PFSK-1 (cell line): ENCODE data around the gene RAP1A.

Source experiments
- POLR2AphosphoS5 ChIP-seq: IDR thresholded peaks from 2 replicates; pipeline ENCODE4 v1.6.1; 2012; ENCODE audit warnings: low read depth, mild to moderate bottlenecking, control low read depth, low read length, moderate library complexity
- REST ChIP-seq, 2 experiments: IDR thresholded peaks; 2 replicates each; pipeline versions ENCODE4 v1.6.1 to v1.8.0; 2011 to 2012; ENCODE audit warnings: low read depth in 2 of 2, low read length in 2 of 2, control low read depth in 1 of 2, inconsistent platforms in 1 of 2, mild to moderate bottlenecking in 1 of 2, moderate library complexity in 1 of 2; ENCODE audit not compliant: insufficient read depth in 1 of 2

DNA sequence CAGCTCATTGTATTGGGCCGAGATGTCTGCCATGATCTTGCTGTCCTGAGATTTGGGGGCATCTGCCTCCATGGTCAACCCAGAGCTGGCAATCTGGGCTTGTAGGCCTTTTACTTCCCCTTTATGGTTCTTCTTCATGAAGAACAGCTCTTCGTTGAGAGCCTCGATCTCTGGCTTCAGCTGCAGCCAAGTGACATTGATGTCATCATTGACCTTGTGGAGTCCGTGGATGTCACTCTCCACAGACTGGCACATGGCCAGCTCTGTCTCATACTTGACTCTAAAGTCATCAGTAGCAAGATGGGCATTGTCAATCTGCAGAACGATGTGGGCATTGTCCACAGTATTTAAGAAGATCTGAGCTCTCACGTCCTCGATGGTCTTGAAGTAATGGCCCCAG, 29.2 kb downstream of the RAP1A start:
- TF ChIP-seq POLR2AphosphoS5 (no peak), REST (IDR thresholded peaks at IDR 0.05; ENCODE audit: insufficient read depth in 1 of 2, low read depth in 2 of 2, low read length in 2 of 2) (no peak)
